ENCODE data around the gene NT5C1B. TPM values are rescaled to one million over a fixed set of nuclear protein-coding genes. Genes with fewer than 3 reads are reported as not detected.

NT5C1B gene
- total and polyA plus RNA-seq, 11 donors = not detected

- 93 to 98% (median 95%) methylated on average over 3 of the region's 3 CpGs for WGBS, 4 donors
- ATAC-seq (no peak), DNase-seq (no peak)
- intact Hi-C loops (cut with DNase I) = no loop called here
- Histone ChIP-seq H3K4me3 (no peak overlapping the region), H3K27me3 (no peaks in the 10 kb centered on the region), H3K36me3 (no peaks in the 10 kb centered on the region), H3K9me3 (peaks cover 0 to 21% (median 7%) of the 10 kb centered on the region in 12 donors), H3K27ac (no peak overlapping the region), H3K4me1 (no peaks in the 10 kb centered on the region)
- TF ChIP-seq POLR2A (IDR thresholded peaks at IDR 0.05) = no peak
These were observed 8.8 kb downstream of the NT5C1B start for GRCh38 chr2:18580606-18581005.

- Histone ChIP-seq H3K4me3 (no peak overlapping the region), H3K9me3 (peaks cover 0 to 21% (median 7%) of the 10 kb centered on the region in 12 donors), H3K27me3 (no peaks in the 10 kb centered on the region), H3K4me1 (no peaks in the 10 kb centered on the region), H3K36me3 (no peaks in the 10 kb centered on the region), H3K27ac (no peak overlapping the region)
- no peak for DNase-seq
- TF ChIP-seq POLR2A (IDR thresholded peaks at IDR 0.05) (no peak), CTCF (IDR thresholded peaks at IDR 0.05) (no peak)
- intact Hi-C loops (cut with DNase I) = no loop called here
- no peak for ATAC-seq
These were observed 11.3 kb downstream of the NT5C1B start for GRCh38 chr2:18578033-18578432.

- intact Hi-C loops (cut with DNase I) = no loop called here
- TF ChIP-seq POLR2A (IDR thresholded peaks at IDR 0.05) (no peak), CTCF (IDR thresholded peaks at IDR 0.05) (no peak)
- Histone ChIP-seq H3K9me3 (peaks cover 0 to 14% (median 0%) of the 10 kb centered on the region in 12 donors), H3K4me3 (no peak overlapping the region), H3K4me1 (peaks cover 0 to 4% (median 0%) of the 10 kb centered on the region in 12 donors), H3K36me3 (peaks cover 0 to 12% (median 0%) of the 10 kb centered on the region in 9 donors), H3K27ac (no peak overlapping the region), H3K27me3 (no peaks in the 10 kb centered on the region)
- 70 to 85% (median 78%) methylated on average over 1 of the region's 1 CpG for WGBS, 4 donors
- ATAC-seq (no peak), DNase-seq (no peak)
These were observed 23.1 kb downstream of the NT5C1B start for GRCh38 chr2:18566145-18566769.

GRCh38 chr2:18560797-18561085 lies 28.6 kb downstream of the NT5C1B start:
- Histone ChIP-seq H3K4me1 (peaks cover 7 to 47% (median 25%) of the 10 kb centered on the region in 12 donors), H3K27ac (peak overlapping the region; percentile 96 to 99 (median 98)), H3K36me3 (peaks cover 0 to 8% (median 0%) of the 10 kb centered on the region in 9 donors), H3K4me3 (peak overlapping the region; percentile 66 to 93 (median 86)), H3K27me3 (no peaks in the 10 kb centered on the region), H3K9me3 (peaks cover 0 to 4% (median 0%) of the 10 kb centered on the region in 12 donors)
- no peak for DNase-seq
- no peak for TF ChIP-seq CTCF (IDR thresholded peaks at IDR 0.05)
- ATAC-seq = no peak
- intact Hi-C loops (cut with DNase I) = loop anchor here in 4 of 10 donors (2.0 kb wide), 3 partner anchors 34 to 40 kb away; no protein-coding TSS in a partner anchor
- WGBS, 4 donors = 1 to 10% (median 2%) methylated on average over 1 to 3 of the region's 3 CpGs
